HG02970 (cell line): Measurements from ENCODE around the gene TET3.
A peak's percentile ranks its signal among the peaks of the same experiment; 100 is the strongest.

Experiments used
- ATAC-seq: cut with Tn5 transposase; IDR thresholded peaks from one replicate; pipeline ENCODE4 v1.9.1; 2021; ENCODE audit warnings: mild to moderate bottlenecking, moderate library complexity, moderate number of reproducible peaks; ENCODE audit not compliant: unreplicated experiment, low FRiP score

TET3 gene

GRCh38 chr2:74002505-74003421, 18.1 kb downstream of the TET3 start:
- ATAC-seq: peak; percentile 87

- ATAC-seq: no peak
Observed at GRCh38 chr2:74003494-74004211, 18.9 kb downstream of the TET3 start.

GRCh38 chr2:74004212-74005182, 19.8 kb downstream of the TET3 start:
- ATAC-seq: no peak

- no peak for ATAC-seq
Observed at GRCh38 chr2:74005786-74006185, 21.1 kb downstream of the TET3 start.

GRCh38 chr2:74006459-74006858, 21.7 kb downstream of the TET3 start:
- no peak for ATAC-seq

GRCh38 chr2:74007121-74007520, 22.4 kb downstream of the TET3 start:
- no peak for ATAC-seq

GRCh38 chr2:74007711-74008110, 23.0 kb downstream of the TET3 start:
- ATAC-seq: no peak

GRCh38 chr2:74008761-74009395, 24.2 kb downstream of the TET3 start:
- ATAC-seq: no peak

GRCh38 chr2:74009577-74009976, 24.9 kb downstream of the TET3 start:
- no peak for ATAC-seq

GRCh38 chr2:74010087-74010541, 25.4 kb downstream of the TET3 start:
- ATAC-seq: no peak

GRCh38 chr2:74011246-74011645, 26.5 kb downstream of the TET3 start:
- ATAC-seq: no peak

- no peak for ATAC-seq
Observed at GRCh38 chr2:74014813-74015212, 30.1 kb downstream of the TET3 start.

GRCh38 chr2:74017223-74017622, 32.5 kb downstream of the TET3 start:
- no peak for ATAC-seq

GRCh38 chr2:74019516-74019915, 34.8 kb downstream of the TET3 start:
- no peak for ATAC-seq

- ATAC-seq: no peak
Observed at GRCh38 chr2:74020702-74021406, 36.1 kb downstream of the TET3 start.

- ATAC-seq: no peak
Observed at GRCh38 chr2:74021407-74021755, 36.7 kb downstream of the TET3 start.

- ATAC-seq: no peak
Observed at GRCh38 chr2:74024216-74024615, 39.5 kb downstream of the TET3 start.

GRCh38 chr2:74025971-74026612, 41.4 kb downstream of the TET3 start:
- no peak for ATAC-seq

- no peak for ATAC-seq
Observed at GRCh38 chr2:74026687-74027241, 42.1 kb downstream of the TET3 start.
